ENCODE measurements around the gene PIGP. TPM values are rescaled to one million over a fixed set of nuclear protein-coding genes. Genes with fewer than 3 reads are reported as not detected.

PIGP gene
- total and polyA plus RNA-seq, 9 of the 15 experiments (the other 6 are each of a cell fraction or from before 2014, with no cell fraction given) = 18.3 to 122 (median 35.6) TPM

- TF ChIP-seq CUX1 (CRISPR knock-in tag; IDR thresholded peaks at IDR 0.05) = no peak
- no peak; a peak in 1 of 4 replicates for TF ChIP-seq SRF (CRISPR knock-in tag; IDR thresholded peaks at IDR 0.05)
- TF ChIP-seq EP300 (IDR thresholded peaks at IDR 0.05; ENCODE audit: low read length) = no peak
- no peak for TF ChIP-seq RNF2 (IDR thresholded peaks at IDR 0.05)
- no peak for TF ChIP-seq ELK1 (CRISPR knock-in tag; IDR thresholded peaks at IDR 0.05)
- peak; percentile 35; the same call in 1 of the 2 replicates for TF ChIP-seq ZEB2 (IDR thresholded peaks at IDR 0.05)
- TF ChIP-seq HDGF (IDR thresholded peaks at IDR 0.05) = 0 out of 2 replicates have a peak, but pooled peaks have one; percentile 39
- TF ChIP-seq FOXO4 (CRISPR knock-in tag; IDR thresholded peaks at IDR 0.05) = no peak; the same call in 1 of the 2 replicates
- TF ChIP-seq, protein P1, sequence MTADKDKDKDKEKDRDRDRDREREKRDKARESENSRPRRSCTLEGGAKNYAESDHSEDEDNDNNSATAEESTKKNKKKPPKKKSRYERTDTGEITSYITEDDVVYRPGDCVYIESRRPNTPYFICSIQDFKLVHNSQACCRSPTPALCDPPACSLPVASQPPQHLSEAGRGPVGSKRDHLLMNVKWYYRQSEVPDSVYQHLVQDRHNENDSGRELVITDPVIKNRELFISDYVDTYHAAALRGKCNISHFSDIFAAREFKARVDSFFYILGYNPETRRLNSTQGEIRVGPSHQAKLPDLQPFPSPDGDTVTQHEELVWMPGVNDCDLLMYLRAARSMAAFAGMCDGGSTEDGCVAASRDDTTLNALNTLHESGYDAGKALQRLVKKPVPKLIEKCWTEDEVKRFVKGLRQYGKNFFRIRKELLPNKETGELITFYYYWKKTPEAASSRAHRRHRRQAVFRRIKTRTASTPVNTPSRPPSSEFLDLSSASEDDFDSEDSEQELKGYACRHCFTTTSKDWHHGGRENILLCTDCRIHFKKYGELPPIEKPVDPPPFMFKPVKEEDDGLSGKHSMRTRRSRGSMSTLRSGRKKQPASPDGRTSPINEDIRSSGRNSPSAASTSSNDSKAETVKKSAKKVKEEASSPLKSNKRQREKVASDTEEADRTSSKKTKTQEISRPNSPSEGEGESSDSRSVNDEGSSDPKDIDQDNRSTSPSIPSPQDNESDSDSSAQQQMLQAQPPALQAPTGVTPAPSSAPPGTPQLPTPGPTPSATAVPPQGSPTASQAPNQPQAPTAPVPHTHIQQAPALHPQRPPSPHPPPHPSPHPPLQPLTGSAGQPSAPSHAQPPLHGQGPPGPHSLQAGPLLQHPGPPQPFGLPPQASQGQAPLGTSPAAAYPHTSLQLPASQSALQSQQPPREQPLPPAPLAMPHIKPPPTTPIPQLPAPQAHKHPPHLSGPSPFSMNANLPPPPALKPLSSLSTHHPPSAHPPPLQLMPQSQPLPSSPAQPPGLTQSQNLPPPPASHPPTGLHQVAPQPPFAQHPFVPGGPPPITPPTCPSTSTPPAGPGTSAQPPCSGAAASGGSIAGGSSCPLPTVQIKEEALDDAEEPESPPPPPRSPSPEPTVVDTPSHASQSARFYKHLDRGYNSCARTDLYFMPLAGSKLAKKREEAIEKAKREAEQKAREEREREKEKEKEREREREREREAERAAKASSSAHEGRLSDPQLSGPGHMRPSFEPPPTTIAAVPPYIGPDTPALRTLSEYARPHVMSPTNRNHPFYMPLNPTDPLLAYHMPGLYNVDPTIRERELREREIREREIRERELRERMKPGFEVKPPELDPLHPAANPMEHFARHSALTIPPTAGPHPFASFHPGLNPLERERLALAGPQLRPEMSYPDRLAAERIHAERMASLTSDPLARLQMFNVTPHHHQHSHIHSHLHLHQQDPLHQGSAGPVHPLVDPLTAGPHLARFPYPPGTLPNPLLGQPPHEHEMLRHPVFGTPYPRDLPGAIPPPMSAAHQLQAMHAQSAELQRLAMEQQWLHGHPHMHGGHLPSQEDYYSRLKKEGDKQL (CRISPR knock-in tag; IDR thresholded peaks at IDR 0.05; ENCODE audit: borderline replicate concordance) = peak; percentile 71; the same call in 1 of the 2 replicates
- no peak for TF ChIP-seq PHF20 (IDR thresholded peaks at IDR 0.05; ENCODE audit: partially characterized antibody)
- TF ChIP-seq PHB2 (IDR thresholded peaks at IDR 0.05; ENCODE audit: low read depth) = no peak
- peak; percentile 97 for TF ChIP-seq ZC3H4 (CRISPR knock-in tag; IDR thresholded peaks at IDR 0.05; ENCODE audit: borderline replicate concordance)
Measured at GRCh38 chr21:37073417-37074196, 736 bp upstream of the PIGP start (continued).

Data from K562 (cell line).